Fibroblast of skin of right quadriceps (primary cell): ENCODE measurements around the gene ACOT8.
"Not testable (repeated sequence)": the region's sequence is repeated elsewhere in the genome, so short reads cannot be mapped to it uniquely, and the experiment has no call there.

Experiments
- DNase-seq: peaks from one replicate; pipeline ENCODE4 v3.0.0-alpha.2; 2013

ACOT8 gene

DNA sequence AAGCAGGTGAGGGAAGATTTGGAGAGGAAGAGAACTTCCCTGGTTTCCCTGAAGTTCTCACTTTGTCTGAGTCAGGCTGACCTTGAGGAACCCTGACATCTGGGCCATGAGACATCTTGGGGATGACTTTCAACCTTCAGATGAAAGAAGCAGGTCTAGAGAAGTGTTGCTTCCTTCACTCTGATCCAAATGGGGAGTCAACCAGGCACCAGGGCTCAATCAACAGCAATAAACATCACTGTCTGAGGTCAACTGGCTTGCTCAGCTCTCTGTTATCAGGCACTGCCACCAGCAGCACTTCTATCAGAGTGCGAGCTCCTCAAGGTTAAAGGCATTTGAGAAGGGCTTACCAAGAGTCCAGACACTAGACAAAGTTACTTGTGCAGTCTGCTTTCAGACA lies 6.3 kb downstream of the ACOT8 start:
- DNase-seq: no peak

DNA sequence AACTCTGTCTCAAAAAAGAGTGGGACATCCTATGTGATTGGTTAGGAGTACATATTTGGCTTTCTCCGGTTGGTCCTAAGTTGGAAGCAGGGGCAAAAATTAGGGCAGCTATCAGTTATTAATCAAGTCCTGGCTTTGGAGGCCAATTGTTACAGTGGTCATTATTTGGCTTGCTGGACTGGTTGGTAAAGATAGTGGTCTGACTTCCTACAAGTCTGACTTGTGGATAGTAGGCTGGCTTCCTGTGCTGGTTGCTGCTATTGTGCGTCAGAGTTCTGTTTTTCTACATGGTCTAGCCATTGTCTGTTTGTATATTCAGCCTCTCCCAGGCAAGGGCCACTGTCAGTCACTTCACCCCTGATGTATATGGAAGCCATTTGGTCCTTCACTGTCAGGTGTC lies 7.0 kb downstream of the ACOT8 start:
- no peak for DNase-seq

DNA sequence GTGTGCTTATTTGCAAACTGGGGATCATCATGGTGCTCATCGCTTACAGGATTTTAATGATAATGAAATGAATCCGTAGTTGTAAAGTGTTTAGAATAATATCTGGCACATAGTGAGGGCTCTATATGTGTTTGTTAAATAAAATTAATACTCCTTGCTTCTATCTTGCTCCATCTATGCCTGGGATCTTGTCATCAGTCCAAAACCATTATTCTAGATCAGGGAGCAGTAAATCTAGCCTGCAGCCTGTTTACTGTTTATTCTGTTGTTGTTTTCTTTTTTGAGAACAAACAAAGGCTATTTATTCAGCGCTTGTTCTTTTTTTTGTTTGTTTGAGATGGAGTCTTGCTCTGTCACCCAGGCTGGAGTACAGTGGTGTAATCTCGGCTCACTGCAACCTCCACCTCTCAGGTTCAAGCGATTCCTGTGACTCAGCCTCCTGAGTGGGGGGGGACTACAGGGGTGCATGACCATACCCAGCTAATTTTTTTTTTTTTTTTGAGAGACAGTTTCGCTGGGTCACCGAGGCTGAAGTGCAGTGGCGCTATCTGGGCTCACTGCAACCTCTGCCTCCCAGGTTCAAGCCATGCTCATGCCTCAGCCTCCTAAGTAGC lies 8.1 kb downstream of the ACOT8 start:
- no peak for DNase-seq

DNA sequence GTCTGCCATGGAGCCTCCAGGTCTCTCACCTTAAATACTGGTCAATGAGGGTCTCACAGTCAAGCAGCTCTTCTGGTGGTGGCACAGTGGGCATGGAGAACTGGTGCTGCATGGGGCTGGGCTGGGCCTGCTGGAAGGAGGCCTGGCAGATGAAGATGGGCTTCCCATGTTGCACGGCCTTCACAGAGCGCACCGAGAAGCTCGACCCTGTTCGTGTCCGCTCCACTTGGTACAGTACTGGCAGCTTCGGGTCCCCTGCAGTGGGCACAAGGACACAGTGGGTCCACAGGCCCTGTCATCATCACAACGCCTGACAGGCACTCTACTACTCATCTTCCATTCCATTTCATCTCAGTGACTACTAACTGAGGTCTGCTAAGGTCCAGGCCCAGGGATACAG lies 8.8 kb downstream of the ACOT8 start:
- DNase-seq: no peak

DNA sequence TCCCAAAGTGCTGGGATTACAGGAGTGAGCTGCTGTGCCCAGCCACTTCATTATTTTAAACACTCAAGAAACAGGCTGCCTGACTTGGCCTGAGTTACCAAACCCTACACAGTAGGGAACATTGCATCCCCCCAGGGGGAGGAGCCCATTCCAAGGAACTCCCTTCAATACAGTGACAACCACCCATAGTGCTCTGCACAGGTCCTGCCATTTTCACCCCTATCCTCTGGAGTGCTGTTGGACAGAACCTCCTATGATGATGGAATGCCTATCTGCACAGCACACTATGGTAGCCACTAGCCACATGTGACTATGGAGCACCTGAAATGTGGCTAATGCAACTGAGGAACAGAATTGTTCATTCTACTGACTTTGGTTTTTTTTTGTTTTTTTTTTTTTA lies 11.7 kb downstream of the ACOT8 start:
- DNase-seq: no peak

DNA sequence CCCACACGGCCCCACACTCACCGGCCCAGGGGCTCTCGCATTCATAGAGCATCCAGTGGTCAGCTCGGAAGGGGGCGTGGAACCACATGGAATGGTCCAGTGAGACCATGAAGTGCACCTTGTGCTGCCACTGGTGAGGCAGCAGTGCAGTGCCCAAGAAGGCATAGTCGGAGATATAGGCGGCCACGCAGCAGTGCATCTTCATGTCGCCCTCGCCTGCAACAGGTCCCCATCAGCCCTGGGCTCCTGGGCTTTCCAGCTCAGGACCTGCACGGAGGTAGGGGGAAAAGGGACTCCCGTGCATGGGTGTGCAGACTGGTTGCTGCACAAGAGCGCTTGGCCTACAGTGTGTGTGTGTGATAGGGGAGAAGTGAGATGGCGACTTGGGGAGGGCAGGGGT lies 13.7 kb downstream of the ACOT8 start:
- no peak for DNase-seq

DNA sequence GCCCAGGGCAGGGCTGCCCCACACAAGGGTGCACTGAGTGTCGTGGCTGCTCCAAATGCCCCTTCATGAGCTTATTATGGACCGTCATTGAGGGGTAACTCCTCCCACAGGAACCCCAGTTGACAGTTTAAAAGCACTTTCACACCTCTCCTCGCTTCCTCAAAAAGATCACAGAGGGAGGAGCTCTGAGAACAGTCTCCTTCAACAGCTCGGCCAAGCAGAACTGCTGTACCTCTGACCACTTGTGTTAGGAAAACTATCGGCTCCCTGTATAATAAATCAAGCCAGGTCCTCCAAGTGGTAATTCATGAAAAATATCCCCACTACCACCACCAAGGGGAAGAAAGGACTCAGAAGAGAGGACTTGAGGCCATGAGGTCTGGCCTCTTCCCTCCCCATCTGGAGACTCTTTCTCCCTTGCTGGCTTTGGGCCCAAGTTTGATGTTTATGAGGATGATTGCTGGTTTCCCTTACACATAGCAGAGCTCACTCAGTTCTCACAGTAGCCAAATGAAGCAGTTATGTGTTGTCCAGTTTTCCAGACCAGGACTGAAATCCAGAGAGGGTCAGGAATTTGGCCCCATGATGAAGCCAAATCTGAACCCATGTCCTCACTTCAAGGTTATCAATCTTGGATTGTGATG lies 14.9 kb downstream of the ACOT8 start:
- DNase-seq: no peak

DNA sequence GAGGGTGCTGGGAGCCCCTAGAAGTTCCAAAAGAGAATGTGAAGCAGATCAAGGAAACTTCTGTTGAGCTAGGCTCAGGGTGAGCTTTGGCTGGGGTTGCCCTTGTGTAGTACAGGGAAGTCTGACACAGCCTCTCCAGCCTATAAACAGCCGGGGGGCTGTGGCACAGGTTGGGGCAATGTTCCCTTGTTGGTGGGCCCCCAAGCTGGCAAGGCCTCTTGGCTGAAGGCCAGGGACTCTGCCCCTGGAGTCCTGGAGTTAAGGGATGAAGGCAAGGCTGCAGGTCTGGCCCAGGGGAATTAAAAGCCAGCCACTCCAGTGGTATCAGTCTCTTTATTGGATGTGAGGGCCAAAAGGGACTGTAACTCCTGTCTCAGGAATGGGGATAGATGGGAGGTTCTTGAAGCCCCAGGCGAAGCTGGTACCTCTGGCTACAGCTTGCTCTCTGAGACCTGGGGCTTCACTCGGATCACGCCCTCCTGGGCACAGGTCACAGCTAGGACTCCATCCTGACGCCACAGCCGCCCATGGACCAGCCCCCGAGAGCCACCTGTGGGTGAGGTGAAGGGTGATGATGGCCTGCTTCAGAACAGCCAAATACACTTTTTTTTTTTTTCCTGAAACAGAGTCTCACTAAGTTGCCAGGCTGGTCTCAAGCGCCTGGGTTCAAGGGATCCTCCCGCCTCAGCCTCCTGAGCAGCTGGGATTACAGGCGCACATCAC lies 15.6 kb downstream of the ACOT8 start:
- no peak for DNase-seq

DNA sequence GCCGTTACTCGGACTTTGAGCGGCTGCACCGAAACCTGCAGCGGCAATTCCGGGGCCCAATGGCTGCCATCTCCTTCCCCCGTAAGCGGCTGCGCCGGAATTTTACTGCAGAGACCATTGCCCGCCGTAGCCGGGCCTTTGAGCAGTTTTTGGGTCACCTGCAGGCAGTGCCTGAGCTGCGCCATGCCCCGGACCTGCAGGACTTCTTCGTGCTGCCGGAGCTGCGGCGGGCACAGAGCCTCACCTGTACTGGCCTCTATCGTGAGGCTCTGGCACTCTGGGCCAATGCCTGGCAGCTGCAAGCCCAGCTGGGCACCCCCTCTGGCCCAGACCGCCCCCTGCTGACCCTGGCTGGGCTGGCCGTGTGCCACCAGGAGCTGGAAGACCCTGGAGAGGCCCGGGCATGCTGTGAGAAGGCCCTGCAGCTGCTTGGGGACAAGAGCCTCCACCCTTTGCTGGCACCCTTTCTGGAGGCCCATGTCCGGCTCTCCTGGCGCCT lies 16.4 kb downstream of the ACOT8 start:
- no peak for DNase-seq

DNA sequence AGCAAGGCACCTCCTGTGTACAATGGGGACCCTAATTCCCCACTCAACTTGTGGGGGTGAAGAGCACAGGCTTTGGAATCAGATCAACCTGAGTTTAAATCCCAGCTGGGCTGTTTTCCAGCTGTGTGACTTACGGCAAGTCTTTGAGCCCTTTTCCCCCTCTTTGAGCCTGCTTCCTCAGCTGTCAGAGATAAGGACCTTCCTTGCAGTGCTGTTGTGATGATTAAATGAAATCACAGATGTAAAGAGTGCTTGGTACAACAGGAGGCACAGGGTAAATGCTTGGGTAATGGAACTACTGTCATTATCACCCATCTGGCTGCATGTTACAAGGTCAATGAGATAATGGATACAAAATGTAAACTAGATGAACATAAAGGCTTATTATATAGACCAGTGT lies 20.4 kb downstream of the ACOT8 start:
- no peak for DNase-seq

DNA sequence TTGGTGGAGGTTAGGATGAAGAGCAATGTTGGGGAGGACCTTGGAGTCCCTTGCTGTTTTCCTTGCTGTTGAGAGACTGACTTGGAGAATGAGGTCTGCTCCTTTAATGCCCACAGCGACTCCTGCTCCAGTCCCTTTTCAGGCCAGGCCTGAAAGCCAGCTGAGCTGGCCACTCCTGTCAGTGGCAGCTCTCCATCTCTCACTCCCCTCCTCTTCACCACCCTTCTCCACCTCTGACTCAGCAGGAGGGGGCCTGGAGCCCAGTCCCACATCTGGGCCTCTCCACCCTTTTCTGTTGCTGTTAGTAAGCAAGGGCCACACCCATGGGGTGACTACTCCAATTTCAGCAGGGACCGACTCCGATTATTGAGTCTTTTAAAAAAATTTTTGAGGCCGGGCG lies 21.4 kb downstream of the ACOT8 start:
- peak; percentile 33 for DNase-seq

DNA sequence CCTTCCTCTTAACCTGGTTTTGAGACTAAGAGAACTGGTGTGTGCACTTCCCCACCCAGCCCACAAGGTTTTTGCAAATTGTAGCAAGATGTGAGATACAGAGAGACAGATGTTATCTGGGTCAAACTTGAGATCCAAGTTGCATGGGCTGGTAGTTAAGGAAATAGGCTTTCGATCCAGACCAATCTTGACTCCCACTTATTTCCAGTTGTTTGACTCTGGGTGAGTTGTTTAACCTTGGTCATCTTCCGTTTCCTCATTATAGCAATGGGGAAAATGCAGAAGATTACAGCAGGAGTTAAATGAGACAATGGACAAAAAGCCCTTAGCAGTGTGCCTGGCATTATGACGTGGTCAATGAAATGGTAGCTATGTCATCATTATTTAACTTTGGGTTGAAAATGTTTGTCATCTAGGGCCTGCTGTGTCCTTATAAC lies 21.8 kb downstream of the ACOT8 start:
- no peak for DNase-seq

DNA sequence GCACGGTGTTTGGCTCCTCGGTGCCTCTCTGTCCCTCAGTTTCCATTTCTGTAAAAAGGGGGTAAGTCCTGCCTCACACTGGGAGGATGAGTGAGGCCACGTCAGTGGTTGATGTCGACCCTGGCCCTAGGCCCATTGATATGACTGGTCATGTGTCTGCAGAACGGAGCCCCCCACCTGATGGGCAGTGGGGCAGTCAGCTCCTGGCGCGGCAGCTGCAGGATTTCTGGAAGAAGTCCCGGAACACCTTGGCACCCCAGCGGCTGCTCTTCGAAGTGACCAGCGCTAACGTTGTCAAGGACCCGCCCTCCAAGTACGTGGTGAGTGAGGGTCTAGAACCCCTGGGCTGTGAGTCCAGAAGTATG lies 22.4 kb downstream of the ACOT8 start:
- DNase-seq: no peak

DNA sequence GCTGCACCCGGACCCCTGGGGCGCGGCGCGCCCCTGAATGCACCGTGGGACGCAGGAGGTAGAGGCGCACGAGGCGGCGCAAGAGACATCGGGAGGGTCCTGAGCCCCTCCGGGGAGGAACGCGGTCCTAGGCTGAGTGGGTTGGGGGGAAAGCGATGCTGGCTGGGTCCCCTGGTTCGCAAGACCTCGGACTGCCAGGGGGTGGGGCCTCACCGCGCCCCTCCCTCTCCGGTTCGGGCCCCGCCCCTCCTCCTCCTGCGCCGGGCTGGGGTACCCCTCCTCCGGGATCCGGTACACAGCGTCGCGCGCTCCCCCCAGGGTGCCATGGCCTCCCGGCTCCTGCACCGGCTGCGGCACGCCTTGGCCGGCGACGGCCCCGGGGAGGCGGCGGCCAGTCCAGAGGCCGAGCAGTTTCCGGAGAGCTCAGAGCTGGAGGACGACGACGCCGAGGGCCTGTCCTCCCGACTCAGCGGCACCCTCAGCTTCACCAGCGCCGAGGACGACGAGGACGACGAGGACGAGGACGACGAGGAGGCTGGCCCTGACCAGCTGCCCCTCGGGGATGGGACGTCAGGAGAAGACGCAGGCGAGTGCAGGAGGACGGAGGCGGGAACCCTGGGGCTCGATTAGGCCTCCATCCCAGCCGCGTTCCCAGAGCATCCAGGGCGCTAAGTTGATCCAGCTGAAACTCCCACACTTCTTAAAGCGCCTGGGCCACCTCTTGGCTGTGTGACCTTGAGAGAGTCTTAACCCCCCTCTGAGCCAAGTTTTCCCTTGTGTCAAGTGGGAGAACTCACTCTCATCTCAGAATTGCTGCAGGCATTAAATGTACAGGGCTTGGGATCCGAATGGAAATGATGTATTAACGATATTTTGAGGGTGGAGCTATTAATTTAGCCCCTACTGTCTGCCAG lies 23.1 kb downstream of the ACOT8 start:
- DNase-seq: peak; percentile 67

DNA sequence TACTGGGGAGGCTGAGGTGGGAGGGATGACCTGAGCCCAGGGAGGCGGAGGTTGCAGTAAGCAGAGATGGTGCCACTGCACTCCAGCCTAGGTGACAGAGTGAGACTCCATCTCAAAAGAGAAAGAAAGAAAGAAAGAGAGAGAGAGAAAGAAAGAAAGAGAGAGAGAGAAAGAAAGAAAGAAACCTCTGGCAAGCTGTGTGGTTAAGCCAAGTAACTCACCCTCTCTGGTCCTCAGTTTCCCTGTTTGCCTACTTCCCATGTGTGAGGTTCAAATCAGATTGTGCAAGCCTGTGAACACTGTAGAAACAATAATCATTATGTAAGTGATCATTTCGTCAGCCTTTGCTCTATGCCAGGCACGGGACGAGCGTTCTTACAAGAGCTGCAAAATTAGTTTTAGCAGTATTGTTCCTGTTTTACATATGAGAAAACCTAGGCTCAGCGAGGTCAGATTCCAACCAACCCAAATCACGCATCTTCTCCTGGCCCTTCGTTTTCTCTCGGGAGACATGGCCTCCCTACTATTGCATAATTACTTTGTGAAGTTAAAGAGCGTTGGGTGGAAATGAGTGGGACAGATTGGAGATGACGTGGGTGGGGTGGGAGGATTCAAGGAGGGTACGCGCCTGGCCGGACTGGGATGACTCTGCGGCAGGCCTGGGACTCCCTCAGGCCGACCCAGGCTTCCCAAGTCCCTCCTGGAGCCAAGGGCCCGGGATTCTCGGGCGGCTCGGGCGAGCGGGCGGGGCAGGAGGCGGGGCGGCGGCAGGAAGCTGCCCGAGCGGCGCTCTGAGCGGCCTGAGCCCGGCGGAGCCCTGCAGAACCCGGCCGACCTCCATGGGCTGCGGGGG lies 23.9 kb downstream of the ACOT8 start, which contains the start of gene SNX21:
Gene SNX21 (plus strand): TSS at position 770 of the 853 bp plus-strand sequence. CDS start 121 bp downstream, outside the sequence.
- DNase-seq: peak; percentile 91

DNA sequence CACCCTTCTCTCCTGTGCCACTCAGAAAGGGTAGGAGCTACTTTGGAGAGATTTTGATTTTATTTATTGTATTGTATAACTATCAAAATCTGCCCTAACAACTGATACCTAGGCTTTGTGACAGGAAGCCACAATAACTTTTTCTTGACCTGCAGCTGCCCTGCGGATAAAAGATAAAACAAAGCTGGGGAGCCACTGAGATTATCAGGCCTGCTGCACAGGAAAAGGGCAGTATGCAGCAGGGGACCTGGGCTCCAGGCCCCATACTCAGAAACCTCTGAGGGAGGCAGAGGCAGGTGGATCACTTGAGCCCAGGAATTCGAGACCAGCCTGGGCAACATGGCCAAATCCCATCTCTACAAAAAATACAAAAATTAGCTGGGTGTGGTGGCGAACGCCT lies 24.6 kb downstream of the ACOT8 start:
- no peak for DNase-seq

DNA sequence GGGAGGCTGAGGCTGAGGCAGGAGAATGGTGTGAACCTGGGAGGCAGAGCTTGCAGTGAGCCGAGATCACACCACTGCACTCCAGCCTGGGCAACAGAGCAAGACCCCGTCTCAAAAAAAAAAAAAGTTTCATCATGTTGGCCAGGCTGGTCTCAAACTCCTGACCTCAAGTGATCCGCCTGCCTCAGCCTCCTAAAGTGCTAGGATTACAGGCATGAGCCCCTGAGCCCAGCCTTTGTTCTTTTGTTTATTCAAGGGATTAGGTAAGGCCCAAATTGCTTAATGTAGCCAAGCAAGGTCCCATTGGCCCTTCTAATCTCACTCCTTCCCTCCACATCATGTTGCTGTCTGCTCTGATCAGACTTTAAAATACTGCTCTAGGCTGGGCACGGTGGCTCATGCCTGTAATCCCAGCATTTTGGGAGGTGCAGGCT lies 27.5 kb downstream of the ACOT8 start:
- not testable (repeated sequence) for DNase-seq

DNA sequence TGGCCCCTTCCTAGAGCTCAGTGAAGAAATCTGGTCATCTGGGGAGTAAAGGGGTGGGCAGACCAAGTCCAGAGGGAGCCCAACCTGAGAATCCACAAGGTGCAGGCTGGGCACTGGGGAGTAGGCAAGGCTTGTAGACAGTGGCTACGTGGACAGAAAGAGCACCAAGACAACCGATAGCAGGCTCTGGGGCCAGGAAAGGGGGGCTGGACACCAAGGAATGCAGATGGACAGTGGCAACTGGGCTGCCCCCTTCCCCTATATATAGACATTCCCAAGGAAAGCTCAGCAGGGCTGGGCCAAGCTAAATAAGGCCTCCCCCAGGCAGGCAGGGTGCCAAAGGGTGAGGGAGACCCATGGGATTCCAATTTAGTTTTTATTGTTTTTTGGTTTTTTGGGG lies 28.6 kb downstream of the ACOT8 start:
- no peak for DNase-seq

DNA sequence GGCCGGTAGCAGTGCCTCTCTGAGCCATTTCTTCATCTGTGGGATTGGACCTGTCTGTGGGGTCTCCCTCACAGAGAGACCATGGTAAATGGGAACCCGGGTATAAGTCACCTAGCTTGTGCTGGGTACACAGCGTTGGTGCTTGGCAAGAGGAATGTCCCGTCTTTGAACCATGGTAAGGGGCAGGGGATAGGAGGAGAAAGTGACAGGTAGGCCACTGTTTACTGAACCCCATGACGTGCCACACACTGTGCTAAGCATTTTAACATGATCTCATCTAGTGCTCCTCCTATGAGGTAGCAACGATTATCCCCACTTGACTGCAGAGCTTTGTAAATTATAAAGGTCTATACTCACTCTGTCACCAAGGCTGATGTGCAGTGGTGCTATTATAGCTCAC lies 29.5 kb downstream of the ACOT8 start:
- no peak for DNase-seq

DNA sequence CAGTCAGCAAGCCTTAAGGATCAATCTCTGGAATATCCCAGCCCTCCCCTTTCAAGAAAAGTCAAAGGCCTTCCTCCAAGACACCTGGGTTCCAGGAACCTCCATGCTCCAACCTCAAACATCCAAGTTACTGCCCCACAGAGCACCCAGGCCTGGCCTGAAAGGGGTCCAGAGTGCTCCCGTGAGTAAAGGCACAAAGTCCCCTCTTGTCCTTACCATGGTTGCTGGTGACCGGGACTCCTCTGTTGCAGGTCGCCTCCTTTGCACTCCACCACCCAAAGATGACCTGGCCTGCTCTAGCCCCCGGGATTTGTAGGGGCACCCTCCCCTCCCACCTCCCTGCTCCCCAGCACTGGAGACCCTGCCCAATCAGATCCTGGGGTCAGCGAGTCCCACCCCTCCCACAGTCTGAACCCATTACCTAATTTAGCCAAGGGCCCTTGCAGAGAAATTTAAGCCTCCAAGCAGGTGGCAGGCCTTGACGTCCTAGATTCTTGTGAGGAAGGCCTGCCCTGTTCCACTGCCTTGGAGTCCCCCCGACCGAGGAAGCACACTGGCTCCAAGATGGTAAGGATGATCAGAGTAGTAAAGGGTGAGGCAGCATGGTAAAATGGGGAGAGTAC lies 30.1 kb downstream of the ACOT8 start, which contains the start of gene TNNC2:
Gene TNNC2 (minus strand): TSS at position 283 of the 623 bp plus-strand sequence. CDS start 64 bp downstream, at position 219.
- DNase-seq: no peak

DNA sequence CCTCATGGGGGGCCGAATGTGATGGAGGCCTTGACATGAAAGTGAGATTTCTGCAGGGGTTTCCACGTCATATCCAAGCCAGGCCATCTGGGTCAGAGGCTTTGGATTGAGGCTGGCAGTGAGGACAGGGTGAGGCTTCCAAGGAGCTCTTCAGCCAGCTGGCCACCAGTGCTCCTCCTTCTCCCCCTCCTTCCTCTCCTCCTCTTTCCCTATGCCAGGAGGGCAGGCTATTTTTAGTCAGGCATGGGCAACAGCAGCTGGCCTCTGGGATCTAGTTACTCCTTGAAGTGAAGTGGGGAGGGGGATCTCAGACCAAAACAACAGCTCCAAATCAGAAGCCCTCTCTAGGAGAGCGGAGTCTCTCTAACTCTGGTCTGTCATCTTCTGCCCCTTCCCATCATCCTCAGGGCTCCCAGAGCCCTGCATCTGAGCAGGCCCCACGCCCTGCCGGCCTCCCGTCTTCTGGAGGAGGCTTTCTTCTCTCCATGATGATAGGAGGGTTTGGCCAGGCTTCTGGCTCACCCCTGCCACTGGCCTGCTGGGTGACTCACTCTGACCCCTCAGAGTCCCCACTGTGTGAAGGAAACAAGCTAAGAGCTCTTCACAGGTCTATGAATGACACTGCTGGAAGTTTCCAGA lies 30.7 kb downstream of the ACOT8 start:
- no peak for DNase-seq
